ENCODE results near the gene INSR. TPM values are rescaled to one million over a fixed set of nuclear protein-coding genes. Genes with fewer than 3 reads are reported as not detected.
A peak's percentile ranks its signal among the peaks of the same experiment; 100 is the strongest.

INSR gene
- total and polyA plus RNA-seq, 2 of the 8 experiments (the other 6 are each of a cell fraction or from before 2014, with no cell fraction given), result 13.1 to 48.7 TPM

- Histone ChIP-seq H3K27me3 (replicated peaks in 1 of 4; ENCODE audit: control insufficient read depth in 3 of 4, extremely low read depth in 1 of 4, insufficient read depth in 3 of 4, low read length in 3 of 4) (no peaks in the 10 kb centered on the region), H2BK15ac (ENCODE audit: low read length) (no peak overlapping the region), H2BK12ac (ENCODE audit: low read depth, low read length) (no peak overlapping the region), H4K5ac (ENCODE audit: insufficient read length, low read depth, low read length) (no peak overlapping the region), H3K4me2 (ENCODE audit: insufficient read depth in 1 of 2, low read depth in 2 of 2, low read length in 2 of 2) (no peak overlapping the region), H3K79me2 (ENCODE audit: control insufficient read depth in 1 of 2, insufficient read depth in 2 of 2, low read length in 2 of 2) (no peaks in the 10 kb centered on the region), H3K36me3 (ENCODE audit: control insufficient read depth in 2 of 4, insufficient read depth in 4 of 4, low read length in 3 of 4) (no peaks in the 10 kb centered on the region), H3K4me3 (ENCODE audit: extremely low read depth in 1 of 4, insufficient read depth in 2 of 4, low read depth in 3 of 4, low read length in 4 of 4) (no peak overlapping the region), H3K23ac (ENCODE audit: insufficient read length) (no peak overlapping the region), H2BK20ac (ENCODE audit: low read length) (peak overlapping the region; percentile 32; the same call in 1 of the 2 replicates), H4K20me1 (replicated peaks in 1 of 2; ENCODE audit: control insufficient read depth in 1 of 2, insufficient read depth in 2 of 2, low read length in 2 of 2) (no peaks in the 10 kb centered on the region), H3K18ac (ENCODE audit: extremely low read depth, low read length) (no peak overlapping the region), H3K4ac (replicated peaks; ENCODE audit: insufficient read length, low read depth, low read length) (no peak overlapping the region), H3K56ac (replicated peaks; ENCODE audit: insufficient read length, low read depth, low read length) (no peak overlapping the region), H3K9me3 (ENCODE audit: insufficient read depth in 2 of 2, low read depth in 1 of 2, low read length in 1 of 2) (no peaks in the 10 kb centered on the region; a peak in 1 of 4 replicates), H3K14ac (ENCODE audit: insufficient read length) (no peak overlapping the region), H3K4me1 (replicated peaks in 1 of 4; ENCODE audit: control insufficient read depth in 3 of 4, insufficient read depth in 4 of 4, low read length in 3 of 4) (no peaks in the 10 kb centered on the region), H3K79me1 (ENCODE audit: low read depth, low read length) (no peaks in the 10 kb centered on the region), H3K27ac (ENCODE audit: low read depth, low read length) (no peak overlapping the region), H4K91ac (replicated peaks; ENCODE audit: insufficient read length, low read length) (no peak overlapping the region), H4K8ac (ENCODE audit: extremely low read depth, insufficient read depth, low read length) (peak overlapping the region; percentile 22; the same call in 1 of the 2 replicates), H2AFZ (ENCODE audit: low read length) (no peak overlapping the region; the same call in 1 of the 2 replicates), H2AK5ac (ENCODE audit: low read depth, low read length) (no peak overlapping the region), H3K23me2 (ENCODE audit: low read depth, low read length) (no peaks in the 10 kb centered on the region; the same call in 1 of the 2 replicates), H2BK120ac (replicated peaks; ENCODE audit: low read depth, low read length) (no peak overlapping the region), H2BK5ac (ENCODE audit: low read depth, low read length) (no peak overlapping the region), H3K9ac (replicated peaks in 1 of 4; ENCODE audit: extremely low read depth in 1 of 4, low read depth in 3 of 4, low read length in 3 of 4) (no peak overlapping the region)
- POLR2A ChIA-PET (ENCODE audit: partially characterized antibody), result no interaction called here
- CTCF ChIA-PET (ENCODE audit: partially characterized antibody), result interaction anchor here (0.6 to 1.3 kb wide), 4 partner anchors 14 to 153 kb away, joined by 3 to 5 read pairs (median 3); no protein-coding TSS in a partner anchor
- WGBS, 2 experiments (ENCODE audit: extremely low coverage in 1 of 2, insufficient coverage in 1 of 2, insufficient read length in 1 of 2, insufficient replicate concordance in 2 of 2, low coverage in 1 of 2, low lambda C conversion rate in 2 of 2, missing lambda C conversion rate in 1 of 2), result 86% methylated on average over 7 of the region's 7 CpGs; no CpG with 5 or more reads in 1 of the 2 experiments
- FAIRE-seq (no peak), DNase-seq (ENCODE audit: low read depth in 1 of 2, low spot score in 2 of 2) (no peak)
- TF ChIP-seq TAF1 (IDR thresholded peaks at IDR 0.05; ENCODE audit: low read depth, low read length) (no peak), CTBP2 (IDR thresholded peaks at IDR 0.05; ENCODE audit: borderline replicate concordance, insufficient read depth, insufficient read length, low read length) (no peak), CEBPB (IDR thresholded peaks at IDR 0.05; ENCODE audit: low read depth, low read length) (no peak), NANOG (IDR thresholded peaks at IDR 0.05; ENCODE audit: insufficient read depth, low read depth, low read length, poor library complexity, severe bottlenecking) (no peak), EGR1 (IDR thresholded peaks at IDR 0.05; ENCODE audit: borderline replicate concordance, low read depth, low read length) (no peak), SIX5 (IDR thresholded peaks at IDR 0.05; ENCODE audit: low read depth, low read length) (no peak)
These were observed 18.6 kb upstream of the INSR start for GRCh38 chr19:7312816-7313215.

Measured in H1 (cell line).